Smooth muscle cell (in vitro differentiated cells): ENCODE results near the gene ATP5PD. TPM values are rescaled to one million over a fixed set of nuclear protein-coding genes. Genes with fewer than 3 reads are reported as not detected.
A peak's percentile ranks its signal among the peaks of the same experiment; 100 is the strongest.
"Not testable (repeated sequence)": the region's sequence is repeated elsewhere in the genome, so short reads cannot be mapped to it uniquely, and the experiment has no call there.

Experiments
- DNase-seq: peaks from one replicate; lab custom pipeline; 2025; ENCODE audit not compliant: unreplicated experiment; lab: John Stamatoyannopoulos, UW
- H2AFZ ChIP-seq: fragments of 200-600 bp; sonication (generic); 2 replicates; pipeline ENCODE4 v1.6.0; 2016; ENCODE audit warnings: antibody characterized with exemption, low read depth, mild to moderate bottlenecking
- H3F3A ChIP-seq: fragments of 200-600 bp; sonication (generic); 2 replicates; pipeline ENCODE4 v1.6.0; 2017; ENCODE audit warnings: antibody characterized with exemption, low read depth
- H3K27ac ChIP-seq: fragments of 200-600 bp; sonication (generic); 2 replicates; pipeline ENCODE4 v1.5.1; 2016; ENCODE audit warnings: low read depth, mild to moderate bottlenecking
- H3K27me3 ChIP-seq: fragments of 200-600 bp; sonication (generic); 2 replicates; pipeline ENCODE4 v1.6.1; 2016; ENCODE audit warnings: low read depth, mild to moderate bottlenecking
- H3K36me3 ChIP-seq: fragments of 200-600 bp; sonication (generic); 2 replicates; pipeline ENCODE4 v1.5.1; 2016; ENCODE audit warnings: low read depth
- H3K4me1 ChIP-seq: fragments of 200-600 bp; sonication (generic); 2 replicates; pipeline ENCODE4 v1.5.1; 2016; ENCODE audit warnings: low read depth
- H3K4me2 ChIP-seq: fragments of 200-600 bp; sonication (generic); 2 replicates; pipeline ENCODE4 v1.6.0; 2016; ENCODE audit warnings: mild to moderate bottlenecking
- H3K4me3 ChIP-seq: fragments of 200-600 bp; sonication (generic); 2 replicates; pipeline ENCODE4 v1.5.1; 2016; ENCODE audit warnings: mild to moderate bottlenecking
- H3K79me2 ChIP-seq: fragments of 200-600 bp; sonication (generic); 2 replicates; pipeline ENCODE4 v1.6.0; 2016; ENCODE audit warnings: low read depth, mild to moderate bottlenecking
- H3K9ac ChIP-seq: fragments of 200-600 bp; sonication (generic); 2 replicates; pipeline ENCODE4 v1.6.0; 2016; ENCODE audit warnings: low read depth
- H3K9me3 ChIP-seq: fragments of 200-600 bp; sonication (generic); replicated peaks from 2 replicates; pipeline ENCODE4 v1.5.1; 2016; ENCODE audit warnings: low read depth
- H4K20me1 ChIP-seq: fragments of 200-600 bp; sonication (generic); 2 replicates; pipeline ENCODE4 v1.6.0; 2016; ENCODE audit warnings: low read depth
- CTCF ChIP-seq: fragments of 200-600 bp; sonication (generic); IDR thresholded peaks from 2 replicates; pipeline ENCODE4 v1.5.1; 2017; ENCODE audit warnings: borderline replicate concordance, mild to moderate bottlenecking, antibody characterized with exemption; ENCODE audit not compliant: insufficient read depth, poor library complexity, severe bottlenecking
- WGBS: methylation state at CpG from one replicate; pipeline ENCODE4 v1.1.7; 2016; ENCODE audit warnings: low lambda C conversion rate; 5-methylcytosine and 5-hydroxymethylcytosine counted together
- polyA plus RNA-seq: library from polyadenylated mRNA; unstranded; fragments of >200 nt; fragmentation: Nextera tagmentation; extraction: Ambion mirVana; gene quantifications from 2 replicates; pipeline ENCODE4 v1.2.1, GENCODE V29; 2016
- total RNA-seq: library from RNA; depleted of rRNA; stranded (reverse); fragments of >200 nt; gene quantifications from 2 replicates; pipeline ENCODE4 v1.2.3, GENCODE V29; 2014

ATP5PD gene
- total and polyA plus RNA-seq, 2 experiments from 2014 or later, result 309 to 318 TPM

GRCh38 chr17:75049057-75049456 is 2.3 kb upstream of the ATP5PD start:
- peaks cover 22% of the 10 kb centered on the region for H3K79me2 ChIP-seq

GRCh38 chr17:75048249-75048878 is 1.6 kb upstream of the ATP5PD start:
- 31% methylated on average over 5 of the region's 5 CpGs for WGBS
- Histone ChIP-seq H3K4me3 (peak overlapping the region; percentile 90), H3F3A (no peaks in the 10 kb centered on the region), H4K20me1 (peaks cover 5% of the 10 kb centered on the region), H2AFZ (no peak overlapping the region), H3K9ac (no peak overlapping the region), H3K9me3 (no peaks in the 10 kb centered on the region), H3K4me2 (peak overlapping the region; percentile 98), H3K36me3 (no peaks in the 10 kb centered on the region), H3K79me2 (peaks cover 22% of the 10 kb centered on the region), H3K27me3 (no peaks in the 10 kb centered on the region), H3K27ac (peak overlapping the region; percentile 17), H3K4me1 (peaks cover 14% of the 10 kb centered on the region)
- TF ChIP-seq CTCF, result no peak
- no peak for DNase-seq

More at GRCh38 chr17:75049057-75049456, 2.3 kb upstream of the ATP5PD start:
- H4K20me1 ChIP-seq, result no peaks in the 10 kb centered on the region
- no peak overlapping the region for H2AFZ ChIP-seq
- peak overlapping the region; percentile 90 for H3K4me3 ChIP-seq
- H3K9me3 ChIP-seq, result no peaks in the 10 kb centered on the region
- no peaks in the 10 kb centered on the region for H3K27me3 ChIP-seq
- H3K27ac ChIP-seq, result no peak overlapping the region
- 93% methylated on average over 5 of the region's 5 CpGs for WGBS
- H3K4me2 ChIP-seq, result peak overlapping the region; percentile 98
- peaks cover 14% of the 10 kb centered on the region for H3K4me1 ChIP-seq
- no peaks in the 10 kb centered on the region for H3F3A ChIP-seq
- TF ChIP-seq CTCF, result no peak
- H3K9ac ChIP-seq, result no peak overlapping the region
- H3K36me3 ChIP-seq, result no peaks in the 10 kb centered on the region
- no peak for DNase-seq

GRCh38 chr17:75047398-75048098 is 779 bp upstream of the ATP5PD start:
- Histone ChIP-seq H3K4me3 (peak overlapping the region; percentile 90), H3K4me2 (peak overlapping the region; percentile 98), H3F3A (no peaks in the 10 kb centered on the region), H3K27me3 (no peaks in the 10 kb centered on the region), H3K9ac (peak overlapping the region; percentile 64), H3K27ac (no peak overlapping the region), H4K20me1 (peaks cover 10% of the 10 kb centered on the region), H3K4me1 (peaks cover 14% of the 10 kb centered on the region), H2AFZ (peak overlapping the region; percentile 79), H3K79me2 (peaks cover 22% of the 10 kb centered on the region), H3K9me3 (no peaks in the 10 kb centered on the region), H3K36me3 (no peaks in the 10 kb centered on the region)
- DNase-seq, result peak; percentile 24
- WGBS, result 2% methylated on average over 27 of the region's 38 CpGs
- TF ChIP-seq CTCF, result no peak

GRCh38 chr17:75045946-75046406 is 793 bp downstream of the ATP5PD start:
- H3K4me2 ChIP-seq, result peak overlapping the region; percentile 82
- H2AFZ ChIP-seq, result peak overlapping the region; percentile 81
- DNase-seq, H3F3A ChIP-seq, H3K27me3 ChIP-seq, H3K36me3 ChIP-seq, H3K9me3 ChIP-seq: not testable (repeated sequence)
- peaks cover 19% of the 10 kb centered on the region for H3K79me2 ChIP-seq
- WGBS, result 2% methylated on average over 25 of the region's 25 CpGs
- H4K20me1 ChIP-seq, result peaks cover 10% of the 10 kb centered on the region
- H3K27ac ChIP-seq, result peak overlapping the region; percentile 89
- H3K4me3 ChIP-seq, result peak overlapping the region; percentile 90
- H3K9ac ChIP-seq, result peak overlapping the region; percentile 86
- H3K4me1 ChIP-seq, result peaks cover 14% of the 10 kb centered on the region
